Epithelial cell of esophagus (primary cell): ENCODE data around the gene DNAJC10.
"Not testable (repeated sequence)": the region's sequence is repeated elsewhere in the genome, so short reads cannot be mapped to it uniquely, and the experiment has no call there.

Experiments used
- DNase-seq: peaks from one replicate; pipeline ENCODE4 v3.0.0; 2010; ENCODE audit warnings: low read depth
- H3K4me3 ChIP-seq: 2 replicates; pipeline ENCODE4 v1.5.1; 2011; ENCODE audit warnings: mild to moderate bottlenecking, low read length, control low read depth
- TF ChIP-seq, protein P1 (sequence below): IDR thresholded peaks from 2 replicates; pipeline ENCODE4 v1.5.1; 2011; ENCODE audit warnings: low read depth, mild to moderate bottlenecking, low read length, control low read depth, inconsistent platforms; ENCODE audit not compliant: insufficient read depth; ENCODE audit errors: missing control alignments

The DNAJC10 gene

GRCh38 chr2:182715121-182715891 lies 751 bp upstream of the DNAJC10 start:
- peak overlapping the region; percentile 95 for H3K4me3 ChIP-seq
- DNase-seq = peak; percentile 32
- TF ChIP-seq, protein P1, sequence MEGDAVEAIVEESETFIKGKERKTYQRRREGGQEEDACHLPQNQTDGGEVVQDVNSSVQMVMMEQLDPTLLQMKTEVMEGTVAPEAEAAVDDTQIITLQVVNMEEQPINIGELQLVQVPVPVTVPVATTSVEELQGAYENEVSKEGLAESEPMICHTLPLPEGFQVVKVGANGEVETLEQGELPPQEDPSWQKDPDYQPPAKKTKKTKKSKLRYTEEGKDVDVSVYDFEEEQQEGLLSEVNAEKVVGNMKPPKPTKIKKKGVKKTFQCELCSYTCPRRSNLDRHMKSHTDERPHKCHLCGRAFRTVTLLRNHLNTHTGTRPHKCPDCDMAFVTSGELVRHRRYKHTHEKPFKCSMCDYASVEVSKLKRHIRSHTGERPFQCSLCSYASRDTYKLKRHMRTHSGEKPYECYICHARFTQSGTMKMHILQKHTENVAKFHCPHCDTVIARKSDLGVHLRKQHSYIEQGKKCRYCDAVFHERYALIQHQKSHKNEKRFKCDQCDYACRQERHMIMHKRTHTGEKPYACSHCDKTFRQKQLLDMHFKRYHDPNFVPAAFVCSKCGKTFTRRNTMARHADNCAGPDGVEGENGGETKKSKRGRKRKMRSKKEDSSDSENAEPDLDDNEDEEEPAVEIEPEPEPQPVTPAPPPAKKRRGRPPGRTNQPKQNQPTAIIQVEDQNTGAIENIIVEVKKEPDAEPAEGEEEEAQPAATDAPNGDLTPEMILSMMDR = peak; percentile 4

GRCh38 chr2:182716650-182716979 lies 558 bp downstream of the DNAJC10 start:
- H3K4me3 ChIP-seq = peak overlapping the region; percentile 95
- DNase-seq = no peak
- TF ChIP-seq, protein P1 = no peak

- no peak for DNase-seq
- H3K4me3 ChIP-seq = no peak overlapping the region
- TF ChIP-seq, protein P1 = no peak
Measured at GRCh38 chr2:182717416-182717815, 1.4 kb downstream of the DNAJC10 start.

DNA sequence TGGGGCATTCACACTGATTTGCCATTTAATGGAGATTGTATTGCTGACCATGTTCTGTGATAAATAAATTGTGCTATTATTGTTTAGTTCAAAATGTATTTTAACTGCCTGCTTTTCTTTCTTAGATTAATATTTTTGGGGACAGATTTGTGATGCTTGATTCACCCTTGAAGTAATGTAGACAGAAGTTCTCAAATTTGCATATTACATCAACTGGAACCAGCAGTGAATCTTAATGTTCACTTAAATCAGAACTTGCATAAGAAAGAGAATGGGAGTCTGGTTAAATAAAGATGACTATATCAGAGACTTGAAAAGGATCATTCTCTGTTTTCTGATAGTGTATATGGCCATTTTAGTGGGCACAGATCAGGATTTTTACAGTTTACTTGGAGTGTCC lies 1.8 kb downstream of the DNAJC10 start:
- TF ChIP-seq, protein P1 = no peak
- no peak overlapping the region for H3K4me3 ChIP-seq
- DNase-seq = no peak

- TF ChIP-seq, protein P1 = no peak
- no peak overlapping the region for H3K4me3 ChIP-seq
- DNase-seq = no peak
Measured at GRCh38 chr2:182718459-182718858, 2.4 kb downstream of the DNAJC10 start.

DNA sequence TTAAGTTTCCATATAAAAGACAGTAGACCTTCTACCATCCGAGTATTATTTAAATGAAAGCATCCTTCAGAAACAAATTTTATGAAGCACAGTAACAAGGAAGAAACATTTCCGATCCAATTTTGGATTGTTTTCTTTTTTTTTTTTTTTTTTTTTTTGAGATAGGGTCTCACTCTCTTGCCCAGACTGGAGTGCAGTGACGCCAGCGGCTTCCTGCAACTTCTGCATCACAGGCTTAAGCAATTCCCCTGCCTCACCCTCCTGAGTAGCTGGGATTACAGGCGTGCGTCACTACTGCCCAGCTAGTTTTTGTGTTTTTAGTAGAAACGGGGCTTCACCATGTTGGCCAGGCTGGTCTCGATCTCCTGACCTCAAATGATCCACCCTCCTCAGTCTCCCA lies 3.1 kb downstream of the DNAJC10 start:
- not testable (repeated sequence) for DNase-seq, H3K4me3 ChIP-seq

DNA sequence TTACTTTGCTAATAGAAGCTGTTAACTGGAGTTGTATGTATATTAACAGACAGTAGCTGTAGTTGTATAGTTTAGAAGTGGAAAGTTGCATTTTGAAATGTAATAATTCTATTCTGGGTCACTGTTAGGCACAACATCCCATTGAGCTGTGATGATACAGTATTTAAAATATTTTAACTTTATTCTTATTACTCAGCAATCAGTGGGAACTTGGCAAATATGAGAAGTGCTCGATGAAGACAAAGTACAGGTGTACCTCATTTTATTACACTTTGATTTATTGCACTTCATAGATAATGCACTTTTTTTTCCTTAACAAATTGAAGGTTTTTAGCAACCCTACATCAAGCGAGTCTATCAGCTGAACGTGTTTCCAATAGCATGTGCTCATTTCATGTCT lies 8.6 kb downstream of the DNAJC10 start:
- no peak for DNase-seq
- TF ChIP-seq, protein P1 = no peak
- no peak overlapping the region for H3K4me3 ChIP-seq
